Breast epithelium (tissue), 3 donors: Measurements from ENCODE around the gene UGT1A9.

Experiments
- POLR2AphosphoS5 ChIP-seq, 3 donors: sonication (generic); formaldehyde crosslinking; IDR thresholded peaks; one replicate each; pipeline ENCODE4 v1.6.1; 2017; ENCODE audit warnings: antibody characterized with exemption in 3 of 3
- TF ChIP-seq, protein P1 (sequence below), 3 donors: fragments of 450-650 bp; IDR thresholded peaks; one replicate each; pipeline ENCODE4 v1.5.1; 2016 to 2017; ENCODE audit warnings: antibody characterized with exemption in 3 of 3, mild to moderate bottlenecking in 3 of 3, moderate library complexity in 3 of 3

DNA sequence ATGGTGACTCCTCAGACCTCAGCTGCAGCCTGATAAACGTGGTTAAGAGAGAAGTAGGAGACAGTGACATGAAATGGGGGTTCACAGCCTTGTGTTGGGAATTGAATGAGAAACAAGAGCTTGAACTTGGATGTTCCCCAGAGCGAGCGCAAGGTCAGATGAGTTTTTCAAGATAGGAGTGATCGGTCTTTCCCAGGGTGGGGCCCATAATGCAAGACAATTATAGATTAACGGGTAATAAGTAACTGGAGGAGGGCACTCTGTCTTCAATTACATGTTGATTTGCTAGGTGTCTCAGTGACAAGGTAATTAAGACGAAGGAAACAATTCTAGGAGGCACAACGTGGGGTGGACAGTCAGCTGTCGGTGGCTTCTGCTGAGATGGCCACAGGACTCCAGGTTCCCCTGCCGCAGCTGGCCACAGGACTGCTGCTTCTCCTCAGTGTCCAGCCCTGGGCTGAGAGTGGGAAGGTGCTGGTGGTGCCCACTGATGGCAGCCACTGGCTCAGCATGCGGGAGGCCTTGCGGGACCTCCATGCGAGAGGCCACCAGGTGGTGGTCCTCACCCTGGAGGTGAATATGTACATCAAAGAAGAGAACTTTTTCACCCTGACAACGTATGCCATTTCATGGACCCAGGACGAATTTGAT is 41.0 kb downstream of the UGT1A9 start, which contains the start of gene UGT1A5:
- TF ChIP-seq, protein P1, sequence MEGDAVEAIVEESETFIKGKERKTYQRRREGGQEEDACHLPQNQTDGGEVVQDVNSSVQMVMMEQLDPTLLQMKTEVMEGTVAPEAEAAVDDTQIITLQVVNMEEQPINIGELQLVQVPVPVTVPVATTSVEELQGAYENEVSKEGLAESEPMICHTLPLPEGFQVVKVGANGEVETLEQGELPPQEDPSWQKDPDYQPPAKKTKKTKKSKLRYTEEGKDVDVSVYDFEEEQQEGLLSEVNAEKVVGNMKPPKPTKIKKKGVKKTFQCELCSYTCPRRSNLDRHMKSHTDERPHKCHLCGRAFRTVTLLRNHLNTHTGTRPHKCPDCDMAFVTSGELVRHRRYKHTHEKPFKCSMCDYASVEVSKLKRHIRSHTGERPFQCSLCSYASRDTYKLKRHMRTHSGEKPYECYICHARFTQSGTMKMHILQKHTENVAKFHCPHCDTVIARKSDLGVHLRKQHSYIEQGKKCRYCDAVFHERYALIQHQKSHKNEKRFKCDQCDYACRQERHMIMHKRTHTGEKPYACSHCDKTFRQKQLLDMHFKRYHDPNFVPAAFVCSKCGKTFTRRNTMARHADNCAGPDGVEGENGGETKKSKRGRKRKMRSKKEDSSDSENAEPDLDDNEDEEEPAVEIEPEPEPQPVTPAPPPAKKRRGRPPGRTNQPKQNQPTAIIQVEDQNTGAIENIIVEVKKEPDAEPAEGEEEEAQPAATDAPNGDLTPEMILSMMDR (IDR thresholded peaks at IDR 0.05) = no peak
- no peak for TF ChIP-seq POLR2AphosphoS5 (IDR thresholded peaks at IDR 0.05)
